Prostate gland (tissue), 2 donors: ENCODE results near the gene IL1RAPL2. TPM values are rescaled to one million over a fixed set of nuclear protein-coding genes. Genes with fewer than 3 reads are reported as not detected.

Source experiments
- DNase-seq: peaks from one replicate; pipeline ENCODE4 v3.0.0-alpha.2; 2019; ENCODE audit warnings: low spot score
- H3K27ac ChIP-seq, 2 donors: fragments of 200-600 bp; sonication (generic); 2 replicates each; pipeline ENCODE4 v1.5.1; 2017 to 2019
- H3K27me3 ChIP-seq: fragments of 200-600 bp; sonication (generic); replicated peaks from 2 replicates; pipeline ENCODE4 v1.5.1; 2019; ENCODE audit not compliant: insufficient read depth
- H3K36me3 ChIP-seq, 2 donors: fragments of 200-600 bp; sonication (generic); 1 replicate in 1 of 2; 2 replicates in 1 of 2; pipeline versions ENCODE4 v1.5.1 to v1.8.1; 2017 to 2019
- H3K4me1 ChIP-seq: fragments of 200-600 bp; sonication (generic); replicated peaks from 2 replicates; pipeline ENCODE4 v1.5.1; 2019
- H3K4me3 ChIP-seq, 2 donors: fragments of 200-600 bp; sonication (generic); 2 replicates each; pipeline ENCODE4 v1.5.1; 2017 to 2019
- H3K9me3 ChIP-seq: fragments of 200-600 bp; sonication (generic); 2 replicates; pipeline ENCODE4 v1.5.1; 2017
- CTCF ChIP-seq, 4 experiments: fragments of 200-600 bp in 2 of 4; fragments of 450-650 bp in 2 of 4; sonication (generic) in 2 of 4; IDR thresholded peaks; 1 replicate in 3 of 4; 2 replicates in 1 of 4; pipeline ENCODE4 v1.5.1; 2016 to 2019; ENCODE audit warnings: antibody characterized with exemption in 4 of 4, mild to moderate bottlenecking in 2 of 4, moderate library complexity in 2 of 4
- POLR2A ChIP-seq: fragments of 450-650 bp; IDR thresholded peaks from one replicate; pipeline ENCODE4 v1.6.1; 2016; ENCODE audit warnings: antibody characterized with exemption, mild to moderate bottlenecking
- POLR2AphosphoS5 ChIP-seq: sonication (generic); formaldehyde crosslinking; IDR thresholded peaks from one replicate; pipeline ENCODE4 v1.6.1; 2017; ENCODE audit warnings: antibody characterized with exemption
- WGBS: methylation state at CpG from one replicate; pipeline ENCODE4 v1.1.5; 2018; 5-methylcytosine and 5-hydroxymethylcytosine counted together
- intact Hi-C: fragments of 100-400 bp; cut with DNase I; formaldehyde crosslinking; loops from one replicate; pipeline ENCODE4 v1.14.2; 2022
- total RNA-seq, 2 donors: library from RNA; depleted of rRNA; stranded (reverse); fragments of >200 nt; gene quantifications; one replicate each; pipeline ENCODE4 v1.1.0, GENCODE V29; 2016

The IL1RAPL2 gene
- total RNA-seq, 2 donors from 2014 or later, result 0.51 TPM; not detected in 1

GRCh38 chrX:105495376-105495775, 929.4 kb downstream of the IL1RAPL2 start:
- intact Hi-C loops, result no loop called here
- no peak for DNase-seq
- no peaks in the 10 kb centered on the region for H3K36me3 ChIP-seq
- H3K4me1 ChIP-seq, result no peaks in the 10 kb centered on the region
- H3K27ac ChIP-seq, result no peak overlapping the region
- no peaks in the 10 kb centered on the region for H3K9me3 ChIP-seq
- H3K4me3 ChIP-seq, result no peak overlapping the region
- H3K27me3 ChIP-seq, result no peaks in the 10 kb centered on the region
- TF ChIP-seq CTCF (IDR thresholded peaks at IDR 0.05) (no peak), POLR2AphosphoS5 (no peak)

- Histone ChIP-seq H3K27me3 (no peaks in the 10 kb centered on the region), H3K27ac (no peak overlapping the region), H3K4me3 (no peak overlapping the region), H3K36me3 (no peaks in the 10 kb centered on the region), H3K9me3 (no peaks in the 10 kb centered on the region), H3K4me1 (no peaks in the 10 kb centered on the region)
- 50% methylated on average over 1 of the region's 1 CpG for WGBS
- TF ChIP-seq CTCF (IDR thresholded peaks at IDR 0.05), result no peak
- no peak for TF ChIP-seq POLR2AphosphoS5
- TF ChIP-seq POLR2A, result no peak
- no peak for DNase-seq
- intact Hi-C loops, result no loop called here
Observed at GRCh38 chrX:105502336-105502735, 936.3 kb downstream of the IL1RAPL2 start.

- Histone ChIP-seq H3K4me3 (no peak overlapping the region), H3K36me3 (no peaks in the 10 kb centered on the region), H3K9me3 (no peaks in the 10 kb centered on the region), H3K27me3 (no peaks in the 10 kb centered on the region), H3K27ac (no peak overlapping the region), H3K4me1 (no peaks in the 10 kb centered on the region)
- intact Hi-C loops, result no loop called here
- TF ChIP-seq POLR2AphosphoS5 (no peak), POLR2A (no peak), CTCF (IDR thresholded peaks at IDR 0.05) (no peak)
- DNase-seq, result no peak
- WGBS, result 81% methylated on average over 1 of the region's 1 CpG
Observed at GRCh38 chrX:105515561-105515960, 949.6 kb downstream of the IL1RAPL2 start.

GRCh38 chrX:105526431-105526830, 960.4 kb downstream of the IL1RAPL2 start:
- no peaks in the 10 kb centered on the region for H3K4me1 ChIP-seq
- no peaks in the 10 kb centered on the region for H3K9me3 ChIP-seq
- H3K27me3 ChIP-seq, result no peaks in the 10 kb centered on the region
- TF ChIP-seq POLR2AphosphoS5 (no peak), CTCF (IDR thresholded peaks at IDR 0.05) (no peak), POLR2A (no peak)
- H3K4me3 ChIP-seq, result no peak overlapping the region
- 6% methylated on average over 1 of the region's 1 CpG for WGBS
- no peaks in the 10 kb centered on the region for H3K36me3 ChIP-seq
- no peak for DNase-seq
- intact Hi-C loops, result no loop called here
- no peak overlapping the region for H3K27ac ChIP-seq

- no peak overlapping the region for H3K27ac ChIP-seq
- no peak for DNase-seq
- TF ChIP-seq POLR2AphosphoS5 (no peak), CTCF (IDR thresholded peaks at IDR 0.05) (no peak), POLR2A (no peak)
- H3K36me3 ChIP-seq, result no peaks in the 10 kb centered on the region
- no peaks in the 10 kb centered on the region for H3K27me3 ChIP-seq
- no peaks in the 10 kb centered on the region for H3K4me1 ChIP-seq
- H3K9me3 ChIP-seq, result no peaks in the 10 kb centered on the region
- WGBS, result 64% methylated on average over 1 of the region's 1 CpG
- H3K4me3 ChIP-seq, result no peak overlapping the region
- intact Hi-C loops, result no loop called here
Observed at GRCh38 chrX:105527759-105528158, 961.8 kb downstream of the IL1RAPL2 start.
